Transverse colon (tissue), 4 donors: ENCODE data around the gene MYO7B. TPM values are rescaled to one million over a fixed set of nuclear protein-coding genes. Genes with fewer than 3 reads are reported as not detected.

Experiments
- DNase-seq: peaks from one replicate; pipeline ENCODE4 v3.0.0-alpha.2; 2019
- H3K27ac ChIP-seq, 4 donors: fragments of 200-600 bp; sonication (generic); 2 replicates each; pipeline ENCODE4 v1.5.1; 2016 to 2018; ENCODE audit warnings: inconsistent platforms in 4 of 4
- H3K27me3 ChIP-seq: fragments of 200-600 bp; sonication (generic); 2 replicates; pipeline ENCODE4 v1.5.1; 2017; ENCODE audit warnings: inconsistent platforms
- H3K36me3 ChIP-seq, 4 donors: fragments of 200-600 bp; sonication (generic); 2 replicates each; pipeline ENCODE4 v1.5.1; 2017 to 2019; ENCODE audit warnings: inconsistent platforms in 4 of 4
- H3K4me1 ChIP-seq, 4 donors: fragments of 200-600 bp; sonication (generic); 2 replicates each; pipeline ENCODE4 v1.5.1; 2017 to 2020; ENCODE audit warnings: inconsistent platforms in 4 of 4
- H3K4me3 ChIP-seq, 4 donors: fragments of 200-600 bp; sonication (generic); 1 replicate in 1 of 4; 2 replicates in 3 of 4; pipeline versions ENCODE4 v1.5.1 to v1.6.1; 2017 to 2019; ENCODE audit warnings: inconsistent platforms in 4 of 4
- H3K9me3 ChIP-seq, 2 donors: fragments of 200-600 bp; sonication (generic); 2 replicates each; pipeline ENCODE4 v1.5.1; 2017 to 2019; ENCODE audit warnings: inconsistent platforms in 2 of 2
- CTCF ChIP-seq, 5 experiments: fragments of 200-600 bp in 3 of 5; fragments of 450-650 bp in 2 of 5; sonication (generic) in 3 of 5; IDR thresholded peaks; 1 replicate in 2 of 5; 2 replicates in 3 of 5; pipeline ENCODE4 v1.5.1; 2016 to 2017; ENCODE audit warnings: antibody characterized with exemption in 5 of 5, inconsistent platforms in 3 of 5, mild to moderate bottlenecking in 2 of 5, moderate library complexity in 1 of 5
- EP300 ChIP-seq: sonication (generic); formaldehyde crosslinking; IDR thresholded peaks from one replicate; pipeline ENCODE4 v1.6.1; 2017; ENCODE audit warnings: antibody characterized with exemption, low read depth
- POLR2A ChIP-seq: fragments of 450-650 bp; IDR thresholded peaks from one replicate; pipeline ENCODE4 v1.6.1; 2016; ENCODE audit warnings: antibody characterized with exemption, mild to moderate bottlenecking, moderate library complexity
- POLR2AphosphoS5 ChIP-seq, 3 donors: sonication (generic); formaldehyde crosslinking; IDR thresholded peaks; one replicate each; pipeline ENCODE4 v1.6.1; 2016; ENCODE audit warnings: antibody characterized with exemption in 3 of 3
- WGBS, 2 donors: methylation state at CpG; one replicate each; pipeline ENCODE4 v1.1.5; 2018; ENCODE audit warnings: low coverage in 1 of 2; 5-methylcytosine and 5-hydroxymethylcytosine counted together
- in situ Hi-C, 4 donors: fragments of 200-750 bp; cut with MboI; loops; one replicate each; pipeline versions ENCODE4 v1.15.0 to v1.15.1; 2017; ENCODE audit warnings: low sequenced_read_pairs in 3 of 4, low pct_ligation_motif_present in 1 of 4, low pct_unique_long_range_greater_than_20kb in 1 of 4
- intact Hi-C: fragments of 100-400 bp; cut with DNase I; formaldehyde crosslinking; loops from one replicate; pipeline ENCODE4 v1.15.1; 2023; ENCODE audit warnings: low total_unique reads
- total RNA-seq, 4 donors: library from RNA; depleted of rRNA; stranded (reverse); fragments of >200 nt; gene quantifications; one replicate each; pipeline ENCODE4 v1.1.0, GENCODE V29; 2016

The MYO7B gene
- total RNA-seq, 4 donors from 2014 or later = 242 to 637 (median 280) TPM

GRCh38 chr2:127642706-127643438 is 107.4 kb downstream of the MYO7B start:
- peaks cover 6 to 32% (median 20%) of the 10 kb centered on the region in 4 donors for H3K4me1 ChIP-seq
- 84% methylated on average over 17 of the region's 17 CpGs; no CpG with 5 or more reads in 1 of the 2 donors for WGBS, 2 donors
- DNase-seq = no peak
- in situ Hi-C loops = no loop called here
- H3K36me3 ChIP-seq = no peaks in the 10 kb centered on the region
- intact Hi-C loops = no loop called here
- no peak overlapping the region for H3K4me3 ChIP-seq
- H3K27me3 ChIP-seq = no peaks in the 10 kb centered on the region
- peak overlapping the region; percentile 21 to 83 (median 48) for H3K27ac ChIP-seq
- H3K9me3 ChIP-seq = no peaks in the 10 kb centered on the region
- TF ChIP-seq EP300 (no peak), POLR2AphosphoS5 (IDR thresholded peaks at IDR 0.05) (no peak), CTCF (IDR thresholded peaks at IDR 0.05) (no peak), POLR2A (no peak)

- Histone ChIP-seq H3K4me1 (peaks cover 6 to 36% (median 22%) of the 10 kb centered on the region in 4 donors), H3K36me3 (no peaks in the 10 kb centered on the region), H3K27ac (peak overlapping the region; percentile 7 to 83 (median 68)), H3K9me3 (no peaks in the 10 kb centered on the region), H3K27me3 (no peaks in the 10 kb centered on the region), H3K4me3 (no peak overlapping the region)
- intact Hi-C loops (no loop called here), in situ Hi-C loops (no loop called here)
- DNase-seq = no peak
- no peak for TF ChIP-seq CTCF (IDR thresholded peaks at IDR 0.05)
- no peak for TF ChIP-seq EP300
- no peak for TF ChIP-seq POLR2AphosphoS5 (IDR thresholded peaks at IDR 0.05)
- no peak for TF ChIP-seq POLR2A
- 81 to 91% methylated on average over 10 to 15 of the region's 15 CpGs for WGBS, 2 donors
Observed at GRCh38 chr2:127643439-127644065, 108.1 kb downstream of the MYO7B start.

GRCh38 chr2:127644066-127645025 is 108.9 kb downstream of the MYO7B start:
- Histone ChIP-seq H3K4me3 (no peak overlapping the region), H3K9me3 (no peaks in the 10 kb centered on the region), H3K36me3 (no peaks in the 10 kb centered on the region), H3K27me3 (no peaks in the 10 kb centered on the region), H3K27ac (peak overlapping the region; percentile 7 to 83 (median 68)), H3K4me1 (peaks cover 9 to 41% (median 25%) of the 10 kb centered on the region in 4 donors)
- TF ChIP-seq CTCF (IDR thresholded peaks at IDR 0.05) (no peak), POLR2A (no peak), EP300 (no peak), POLR2AphosphoS5 (IDR thresholded peaks at IDR 0.05) (no peak)
- DNase-seq = no peak
- 87% methylated on average over 19 of the region's 19 CpGs; no CpG with 5 or more reads in 1 of the 2 donors for WGBS, 2 donors
- intact Hi-C loops = no loop called here
- in situ Hi-C loops = no loop called here

- no peak for DNase-seq
- no peaks in the 10 kb centered on the region for H3K36me3 ChIP-seq
- in situ Hi-C loops = no loop called here
- H3K9me3 ChIP-seq = no peaks in the 10 kb centered on the region
- H3K4me3 ChIP-seq = no peak overlapping the region
- 43% methylated on average over 1 of the region's 1 CpG for WGBS, 2 donors
- H3K27me3 ChIP-seq = no peaks in the 10 kb centered on the region
- H3K27ac ChIP-seq = peak overlapping the region; percentile 25 to 83 (median 68)
- TF ChIP-seq POLR2AphosphoS5 (IDR thresholded peaks at IDR 0.05) = no peak
- TF ChIP-seq EP300 = no peak
- no peak for TF ChIP-seq CTCF (IDR thresholded peaks at IDR 0.05)
- TF ChIP-seq POLR2A = no peak
- intact Hi-C loops = no loop called here
- peaks cover 16 to 46% (median 31%) of the 10 kb centered on the region in 4 donors for H3K4me1 ChIP-seq
Observed at GRCh38 chr2:127645026-127645394, 109.5 kb downstream of the MYO7B start.
